ENCODE results near the gene ENOX1. TPM values are rescaled to one million over a fixed set of nuclear protein-coding genes. Genes with fewer than 3 reads are reported as not detected.

Gene ENOX1
- total RNA-seq, 1 donor from 2014 or later = 2.0 TPM

- no peak for DNase-seq (ENCODE audit: low spot score)
- Mint-ChIP-seq H3K27ac (ENCODE audit: unreplicated experiment) (no peak overlapping the region), H3K27me3 (ENCODE audit: low read depth) (no peaks in the 10 kb centered on the region), H3K4me3 (ENCODE audit: unreplicated experiment) (no peak overlapping the region), H3K4me1 (ENCODE audit: low read depth) (peaks cover 11% of the 10 kb centered on the region), H3K9me3 (ENCODE audit: low read depth) (no peaks in the 10 kb centered on the region), H3K36me3 (ENCODE audit: low read depth) (no peaks in the 10 kb centered on the region)
- TF ChIP-seq CTCF (IDR thresholded peaks at IDR 0.05) = no peak
Observed at GRCh38 chr13:43770871-43771270, 15.9 kb downstream of the ENOX1 start.

- Mint-ChIP-seq H3K4me3 (ENCODE audit: unreplicated experiment) (no peak overlapping the region), H3K9me3 (ENCODE audit: low read depth) (no peaks in the 10 kb centered on the region), H3K27ac (ENCODE audit: unreplicated experiment) (no peak overlapping the region), H3K36me3 (ENCODE audit: low read depth) (no peaks in the 10 kb centered on the region), H3K4me1 (ENCODE audit: low read depth) (peaks cover 11% of the 10 kb centered on the region), H3K27me3 (ENCODE audit: low read depth) (peaks cover 2% of the 10 kb centered on the region)
- no peak for DNase-seq (ENCODE audit: low spot score)
- TF ChIP-seq CTCF (IDR thresholded peaks at IDR 0.05) = no peak
Observed at GRCh38 chr13:43769529-43769928, 17.2 kb downstream of the ENOX1 start.

GRCh38 chr13:43767341-43767931 lies 19.3 kb downstream of the ENOX1 start:
- Mint-ChIP-seq H3K9me3 (ENCODE audit: low read depth) (no peaks in the 10 kb centered on the region), H3K27ac (ENCODE audit: unreplicated experiment) (no peak overlapping the region), H3K27me3 (ENCODE audit: low read depth) (peaks cover 2% of the 10 kb centered on the region), H3K4me1 (ENCODE audit: low read depth) (peaks cover 11% of the 10 kb centered on the region), H3K36me3 (ENCODE audit: low read depth) (no peaks in the 10 kb centered on the region), H3K4me3 (ENCODE audit: unreplicated experiment) (no peak overlapping the region)
- no peak for TF ChIP-seq CTCF (IDR thresholded peaks at IDR 0.05)
- DNase-seq (ENCODE audit: low spot score) = no peak

- TF ChIP-seq CTCF (IDR thresholded peaks at IDR 0.05) = no peak
- H3K9me3 Mint-ChIP-seq (ENCODE audit: low read depth) = no peaks in the 10 kb centered on the region
- no peak overlapping the region for H3K4me3 Mint-ChIP-seq (ENCODE audit: unreplicated experiment)
- peaks cover 2% of the 10 kb centered on the region for H3K27me3 Mint-ChIP-seq (ENCODE audit: low read depth)
- no peak for DNase-seq (ENCODE audit: low spot score)
- H3K27ac Mint-ChIP-seq (ENCODE audit: unreplicated experiment) = no peak overlapping the region
- no peaks in the 10 kb centered on the region for H3K36me3 Mint-ChIP-seq (ENCODE audit: low read depth)
- peaks cover 11% of the 10 kb centered on the region for H3K4me1 Mint-ChIP-seq (ENCODE audit: low read depth)
Observed at GRCh38 chr13:43766725-43767124, 20.0 kb downstream of the ENOX1 start.

GRCh38 chr13:43764349-43764748 lies 22.4 kb downstream of the ENOX1 start:
- Mint-ChIP-seq H3K4me1 (ENCODE audit: low read depth) (peaks cover 14% of the 10 kb centered on the region), H3K27me3 (ENCODE audit: low read depth) (peaks cover 2% of the 10 kb centered on the region), H3K4me3 (ENCODE audit: unreplicated experiment) (no peak overlapping the region), H3K9me3 (ENCODE audit: low read depth) (no peaks in the 10 kb centered on the region), H3K27ac (ENCODE audit: unreplicated experiment) (no peak overlapping the region), H3K36me3 (ENCODE audit: low read depth) (no peaks in the 10 kb centered on the region)
- DNase-seq (ENCODE audit: low spot score) = no peak
- no peak for TF ChIP-seq CTCF (IDR thresholded peaks at IDR 0.05)
